Measurements from ENCODE around the gene ECHS1.
A peak's percentile ranks its signal among the peaks of the same experiment; 100 is the strongest.

The ECHS1 gene

DNA sequence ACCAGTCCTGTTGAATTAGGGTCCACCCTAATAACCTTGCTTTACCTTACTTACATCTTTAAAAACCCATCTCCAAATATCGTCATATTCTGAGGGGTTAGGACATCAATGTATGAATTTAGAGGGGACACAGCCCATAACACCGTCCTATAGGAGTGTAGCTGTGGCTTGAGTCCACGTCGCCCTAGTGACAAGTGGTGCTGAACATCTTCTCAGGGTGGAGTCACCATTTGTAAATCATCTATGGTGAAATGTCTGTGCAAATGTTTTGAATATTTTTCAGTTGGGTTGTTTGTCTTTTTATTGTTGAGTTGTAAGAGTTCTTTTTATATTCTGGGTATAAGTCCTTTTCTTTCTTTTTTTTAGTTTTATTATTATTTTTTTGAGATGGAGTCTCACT lies 31.2 kb downstream of the ECHS1 start:
- DNase-seq (ENCODE audit: low read depth, low spot score) = no peak

GRCh38 chr10:133339708-133340380 lies 33.3 kb downstream of the ECHS1 start:
- no peak for DNase-seq (ENCODE audit: low read depth, low spot score)

DNA sequence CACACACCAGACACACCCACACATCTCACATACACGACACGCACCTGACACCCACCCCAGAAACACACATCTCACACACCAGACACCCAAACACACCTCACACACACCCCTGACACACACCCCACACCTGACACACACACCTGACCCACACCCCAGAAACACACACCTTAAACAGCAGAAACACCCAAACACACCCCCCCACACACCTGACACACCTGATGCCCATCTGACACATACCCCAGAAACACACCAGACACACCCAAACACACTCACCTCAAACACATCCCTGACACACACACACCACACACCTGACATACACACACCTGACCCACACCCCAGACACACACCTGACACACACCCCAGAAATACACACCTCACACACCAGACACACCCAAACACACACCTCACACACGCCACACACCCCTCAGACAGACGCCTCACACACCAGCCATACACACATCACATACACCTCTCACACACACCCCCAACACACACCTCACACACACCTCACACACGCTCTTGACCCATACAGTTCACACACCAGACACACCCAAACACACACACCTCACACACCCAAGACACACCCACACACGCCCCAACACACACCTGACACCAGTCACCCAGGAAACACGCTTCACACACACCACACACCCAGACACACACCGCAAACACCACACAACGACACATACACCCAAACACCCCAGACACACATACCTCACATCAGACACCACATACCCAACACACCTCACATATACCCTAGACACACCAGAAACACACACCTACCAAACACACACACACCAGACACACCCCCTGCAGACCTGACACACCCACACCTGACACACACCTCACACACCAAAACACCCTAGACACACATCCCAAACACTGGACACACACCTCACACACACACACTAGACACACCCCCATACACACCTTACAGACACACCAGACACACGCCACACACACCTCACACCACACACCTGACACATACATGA lies 34.8 kb downstream of the ECHS1 start:
- DNase-seq (ENCODE audit: low read depth, low spot score) = no peak

DNA sequence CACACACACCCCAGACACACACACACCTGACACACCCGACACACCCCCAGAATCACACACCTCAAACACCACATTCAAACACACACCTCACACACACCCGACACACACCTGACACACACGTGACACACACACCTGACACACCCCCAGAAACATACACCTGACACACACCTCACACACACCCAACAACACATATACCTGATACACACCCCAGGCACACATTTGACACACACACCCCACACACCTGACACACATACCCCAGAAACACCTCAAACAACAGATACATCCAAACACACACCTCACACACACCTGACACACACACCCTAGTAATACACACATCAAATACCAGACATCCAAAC lies 35.8 kb downstream of the ECHS1 start:
- no peak for DNase-seq (ENCODE audit: low read depth, low spot score)

DNA sequence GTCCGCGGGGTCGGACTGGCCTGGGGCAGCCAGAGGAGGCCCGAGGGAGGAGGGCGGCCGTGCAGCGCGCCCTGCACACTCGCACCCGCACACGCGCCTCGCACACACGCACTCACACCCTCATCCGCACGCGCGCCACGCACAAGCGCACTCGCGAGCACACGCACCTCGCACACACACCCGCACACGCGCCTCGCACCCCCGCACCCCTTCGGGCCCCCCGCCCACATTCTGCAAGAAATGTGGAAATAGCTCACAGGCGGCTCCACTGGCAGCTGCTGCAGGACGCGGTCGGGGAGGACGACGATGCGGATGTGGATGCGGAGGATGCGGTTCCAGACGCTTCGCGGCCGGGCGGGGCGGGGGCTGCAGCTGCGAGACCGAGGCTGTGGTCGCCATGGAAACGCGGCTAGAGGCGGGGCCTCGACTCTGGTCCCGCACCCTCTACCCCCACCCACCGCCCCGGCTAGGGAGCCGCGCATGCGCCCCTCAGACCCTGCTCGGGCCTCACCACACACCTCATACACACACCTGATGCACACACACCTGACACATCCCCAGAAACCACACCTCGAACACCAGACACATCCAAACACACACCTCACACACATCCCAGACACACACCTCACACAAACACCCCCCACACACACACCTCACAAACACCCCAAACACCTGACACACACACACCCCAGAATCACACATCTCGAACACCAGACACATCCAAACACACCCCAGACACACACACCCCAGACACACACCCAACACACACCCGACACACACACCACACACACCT lies 36.4 kb downstream of the ECHS1 start, which contains the start of gene CALY:
CALY (minus strand) TSS at position 320 of the 793 bp plus-strand sequence. CDS start 7,907 bp downstream, outside the sequence.
- DNase-seq (ENCODE audit: low read depth, low spot score) = no peak

GRCh38 chr10:133336118-133336576 lies 37.0 kb downstream of the ECHS1 start:
- DNase-seq (ENCODE audit: low read depth, low spot score) = no peak

DNA sequence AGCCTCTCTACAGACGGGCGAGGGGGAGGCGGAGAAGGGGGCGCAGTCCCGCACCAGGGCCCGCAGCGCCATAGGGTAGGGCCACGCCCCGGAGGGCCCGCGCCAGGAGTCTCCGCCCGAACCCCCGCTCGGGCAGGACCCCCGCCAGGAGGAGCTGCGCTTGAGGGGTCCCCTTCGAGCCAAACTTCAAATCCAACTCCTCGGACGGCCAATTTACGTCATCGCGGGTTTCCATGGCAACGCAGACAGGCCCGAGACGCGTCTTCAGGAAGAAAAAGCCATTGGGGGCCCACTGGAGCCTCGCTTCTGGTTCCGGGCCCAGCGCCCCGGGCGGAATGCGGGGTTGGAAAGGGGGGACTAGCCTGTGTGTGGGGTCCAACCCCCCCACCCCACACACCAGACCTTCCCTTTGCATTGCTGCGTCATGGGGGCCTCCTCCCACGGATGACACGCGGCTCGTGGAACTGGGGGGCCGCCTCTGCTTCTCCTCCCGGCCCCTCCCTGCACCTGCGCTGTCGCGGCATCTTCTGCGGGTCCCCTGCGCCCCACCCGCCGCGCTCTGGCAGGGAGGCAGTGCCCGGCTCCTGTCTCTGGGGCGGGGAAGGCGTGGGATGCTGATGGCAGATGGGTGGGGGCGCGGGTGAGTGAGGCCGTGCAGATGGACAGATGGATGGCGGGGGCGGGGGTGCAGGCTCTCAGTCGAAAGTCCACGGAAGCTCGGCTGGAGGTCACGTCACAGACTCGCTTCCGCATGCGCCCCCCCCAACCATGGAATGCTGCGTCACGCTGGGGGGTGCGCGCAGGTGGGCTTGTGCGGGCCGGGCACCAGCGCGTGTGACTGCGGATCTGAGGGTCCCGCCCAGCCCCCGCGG lies 37.7 kb downstream of the ECHS1 start:
- DNase-seq (ENCODE audit: low read depth, low spot score) = no peak

DNA sequence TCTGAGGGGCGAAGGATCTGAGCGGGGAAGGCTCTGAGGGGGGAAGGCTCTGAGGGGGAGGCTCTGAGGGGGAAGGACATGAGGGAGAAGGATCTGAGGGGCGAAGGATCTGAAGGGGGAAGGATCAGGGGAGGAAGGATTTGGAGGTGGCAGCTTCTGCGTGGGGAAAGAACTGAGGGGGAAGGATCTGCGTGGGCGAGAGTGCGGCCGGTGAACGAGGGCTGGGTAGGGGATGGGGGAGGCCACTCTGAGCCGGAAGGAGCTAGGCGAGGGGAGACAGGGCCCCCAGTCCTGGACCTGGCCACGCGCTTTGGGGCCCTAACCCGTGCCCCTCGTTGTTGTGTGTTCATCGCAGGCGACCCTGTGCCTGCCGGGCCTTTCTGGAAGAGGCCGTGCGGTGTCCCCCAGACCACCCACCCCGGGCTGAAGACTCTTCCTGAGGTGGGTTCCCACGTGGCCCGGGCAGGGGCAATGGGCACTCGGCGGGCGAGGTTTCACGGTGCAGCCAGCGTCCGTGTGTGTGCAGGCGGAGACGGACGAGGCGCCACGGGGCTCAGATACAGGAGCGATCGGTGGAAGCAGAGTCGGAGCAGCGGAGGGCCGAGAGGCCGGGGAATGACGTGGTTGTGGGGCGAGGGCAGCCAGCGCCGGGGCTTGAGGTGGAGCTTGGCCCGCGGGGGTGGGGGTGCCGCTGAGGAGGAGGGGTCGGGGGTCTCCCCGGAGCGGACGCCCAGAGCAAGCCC lies 38.5 kb downstream of the ECHS1 start:
- DNase-seq (ENCODE audit: low read depth, low spot score) = no peak

GRCh38 chr10:133332936-133333699 lies 40.0 kb downstream of the ECHS1 start:
- no peak for DNase-seq (ENCODE audit: low read depth, low spot score)

GRCh38 chr10:133329491-133330202 lies 43.5 kb downstream of the ECHS1 start:
- peak; percentile 72 for DNase-seq (ENCODE audit: low read depth, low spot score)

DNA sequence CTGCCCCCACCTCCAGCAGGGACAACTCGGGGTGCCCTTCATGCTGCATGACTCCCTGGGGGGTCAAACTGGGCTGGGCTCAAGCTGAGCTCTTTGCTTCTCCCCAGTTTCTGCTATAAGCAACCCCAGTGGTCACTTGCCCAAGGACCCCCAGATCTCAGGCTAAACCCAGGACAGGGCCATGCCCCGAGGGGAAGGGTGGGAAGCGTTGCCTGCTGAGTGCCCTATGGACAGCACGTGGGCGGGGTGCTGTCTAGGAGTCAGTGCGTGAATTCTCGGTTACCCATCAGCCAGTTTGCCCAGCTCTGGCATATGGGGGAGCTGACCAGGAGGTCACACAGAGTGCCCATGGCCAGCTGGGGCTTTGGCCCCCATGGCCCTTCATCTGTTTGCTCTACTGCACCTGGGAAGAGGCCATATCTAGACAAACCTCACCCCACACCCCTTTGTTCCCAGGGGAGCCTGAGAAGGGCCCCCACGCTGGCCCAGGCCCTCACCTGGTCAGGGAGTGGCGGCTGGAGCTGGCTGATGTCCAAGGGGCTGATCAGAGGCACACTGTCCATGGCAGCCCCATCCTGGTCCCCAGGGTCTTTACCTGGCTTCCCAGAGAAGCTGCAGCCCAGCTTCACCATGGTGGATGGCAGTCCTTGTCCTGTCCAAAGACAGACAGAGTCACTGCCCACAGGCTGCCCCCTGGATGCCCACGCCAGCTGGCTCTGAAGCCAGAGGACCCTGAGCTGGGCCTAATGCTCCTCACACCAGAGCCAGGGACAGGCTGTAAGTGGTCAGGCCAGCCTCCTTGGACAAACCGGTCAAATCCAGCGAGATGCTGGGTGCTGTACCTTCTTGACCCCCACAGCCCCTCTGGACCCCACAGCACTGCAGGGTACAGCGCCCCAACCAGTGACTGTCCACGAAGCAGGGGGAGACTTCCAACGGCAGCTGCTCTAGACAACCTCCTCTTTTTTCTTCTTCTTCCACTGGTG lies 44.5 kb downstream of the ECHS1 start:
- no peak for DNase-seq (ENCODE audit: low read depth, low spot score)

DNA sequence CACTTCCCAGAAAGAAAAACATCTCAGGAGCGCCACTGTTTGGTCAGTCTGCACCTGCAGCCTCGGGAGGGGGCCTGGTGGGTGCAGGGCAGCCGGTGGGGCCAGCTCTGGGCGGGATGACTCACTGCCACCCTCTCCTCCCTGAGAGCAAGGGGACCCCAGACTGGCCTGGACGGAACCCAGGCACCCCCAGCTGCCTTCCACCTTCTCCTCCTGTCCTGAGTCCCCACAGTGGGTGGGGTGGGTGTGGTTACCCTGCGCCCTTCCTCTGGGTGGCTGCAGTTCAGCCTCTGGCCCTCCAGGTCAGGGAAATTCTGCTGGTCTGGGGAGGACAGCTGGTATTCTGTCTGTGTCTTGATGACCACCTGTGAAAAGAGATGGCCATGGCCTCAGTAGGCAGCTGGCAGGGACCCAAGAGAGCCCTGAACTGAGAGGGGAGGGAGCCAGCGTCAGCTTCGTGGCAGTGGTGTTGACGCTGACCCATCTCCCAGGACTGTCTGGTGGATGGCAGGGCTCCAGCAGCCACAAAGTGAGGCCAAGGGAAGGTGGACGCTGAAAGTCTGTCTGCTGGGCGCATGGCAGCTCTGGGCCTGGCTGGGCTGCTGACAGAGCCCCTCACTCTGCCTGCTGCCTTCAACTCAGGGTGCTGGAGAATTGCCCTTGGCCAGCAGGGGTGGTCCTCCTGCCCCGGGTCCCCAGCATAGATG lies 45.4 kb downstream of the ECHS1 start:
- DNase-seq (ENCODE audit: low read depth, low spot score) = no peak

- no peak for DNase-seq (ENCODE audit: low read depth, low spot score)
These were observed 46.2 kb downstream of the ECHS1 start for GRCh38 chr10:133326745-133327650.

DNA sequence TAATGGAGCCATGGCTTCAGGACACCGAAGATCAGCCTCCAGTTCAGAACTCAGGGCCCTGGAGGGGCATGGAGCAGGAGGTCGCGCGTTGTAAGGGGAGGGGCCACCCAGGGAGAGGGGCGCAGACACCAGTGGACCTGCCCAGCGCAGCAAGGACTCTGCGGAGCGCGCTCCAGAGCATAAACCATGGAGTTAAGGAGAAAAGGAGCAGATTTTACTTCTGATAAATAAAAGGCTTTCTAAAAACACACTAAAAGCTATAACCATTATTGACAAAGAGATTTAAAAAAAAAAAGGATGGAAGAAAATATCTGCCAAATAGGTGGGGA lies 47.0 kb downstream of the ECHS1 start:
- DNase-seq (ENCODE audit: low read depth, low spot score) = no peak

DNA sequence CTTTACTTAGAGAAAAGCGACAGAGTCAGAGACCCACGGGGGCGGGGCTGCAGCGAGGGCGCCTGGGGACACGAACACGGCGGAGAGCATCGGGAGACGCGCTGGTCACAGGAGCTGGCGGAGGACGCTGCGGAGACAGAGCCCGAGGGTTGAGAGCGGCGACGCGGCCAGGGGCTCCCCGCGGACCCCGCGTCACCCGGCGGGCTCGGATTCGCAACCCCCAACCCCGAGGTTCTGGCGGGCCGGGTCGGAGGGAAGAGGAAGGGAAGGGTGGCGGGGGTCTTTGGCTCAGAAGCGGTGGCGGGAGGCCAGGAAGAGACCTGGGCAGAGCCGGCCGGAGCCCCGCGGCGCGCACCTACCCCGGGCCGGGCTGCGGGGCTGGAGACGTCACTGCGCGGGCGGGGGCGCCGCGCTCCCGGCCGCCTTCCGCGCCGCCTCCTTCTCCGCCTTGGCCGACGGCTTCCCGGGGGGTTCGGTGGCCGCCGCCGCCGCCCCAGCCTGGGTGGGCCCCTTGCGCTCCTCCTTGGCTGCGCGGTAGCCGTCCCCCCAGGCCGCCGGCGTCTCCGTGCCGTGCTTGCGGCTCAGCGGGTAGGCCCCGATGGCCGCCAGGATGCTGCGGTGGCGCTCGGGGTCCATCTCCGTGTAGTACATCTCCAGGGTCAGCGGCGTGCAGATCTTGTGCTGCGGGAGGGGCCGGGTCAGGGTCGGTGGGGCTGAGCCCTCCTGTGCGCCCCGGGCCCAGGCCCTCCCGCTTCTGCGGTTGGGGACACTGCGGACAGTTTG lies 47.5 kb downstream of the ECHS1 start:
- DNase-seq (ENCODE audit: low read depth, low spot score) = no peak

Data from smooth muscle cell of the brain vasculature (primary cell).